Kasumi-1 (cell line): ENCODE results near the gene TRAPPC14.
A peak's percentile ranks its signal among the peaks of the same experiment; 100 is the strongest.

ENCODE experiments used
- DNase-seq, 2 experiments: peaks; one replicate each; lab custom pipeline; 2025; lab: John Stamatoyannopoulos, UW

Gene TRAPPC14

DNA sequence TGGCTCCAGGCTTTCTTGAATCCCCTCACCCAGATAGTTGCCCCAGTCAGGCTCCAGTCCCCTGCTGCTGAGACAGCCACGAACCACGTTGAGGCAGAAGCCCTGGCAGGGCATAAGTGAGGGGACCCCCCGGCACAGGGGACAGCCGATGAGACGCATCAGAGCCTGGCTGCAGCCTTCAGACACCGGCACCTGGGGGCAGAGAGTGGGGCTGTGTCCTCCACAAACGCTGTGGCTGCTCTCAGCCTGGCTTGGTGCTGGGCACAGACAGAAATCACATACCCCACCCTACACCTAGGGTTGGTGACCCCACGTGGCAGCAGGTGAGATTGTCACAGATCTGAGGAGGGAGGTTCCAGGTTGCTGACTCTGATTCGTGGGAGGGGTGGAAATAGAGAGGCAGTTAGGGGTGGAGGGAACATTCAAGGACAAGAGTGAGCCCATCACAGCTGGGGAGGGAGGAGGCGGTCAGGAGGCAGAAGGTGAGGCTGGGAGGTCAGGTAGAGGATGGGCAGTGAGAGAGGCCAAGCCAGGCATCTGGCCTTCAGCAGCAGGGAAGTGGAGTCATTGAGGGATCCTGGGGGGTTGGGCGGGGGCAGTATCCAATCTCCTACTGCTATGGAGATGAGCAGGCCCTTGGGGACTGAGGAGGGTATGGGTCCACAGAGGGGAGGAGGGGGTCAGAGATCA lies 15.4 kb upstream of the TRAPPC14 start:
- no peak for DNase-seq

DNA sequence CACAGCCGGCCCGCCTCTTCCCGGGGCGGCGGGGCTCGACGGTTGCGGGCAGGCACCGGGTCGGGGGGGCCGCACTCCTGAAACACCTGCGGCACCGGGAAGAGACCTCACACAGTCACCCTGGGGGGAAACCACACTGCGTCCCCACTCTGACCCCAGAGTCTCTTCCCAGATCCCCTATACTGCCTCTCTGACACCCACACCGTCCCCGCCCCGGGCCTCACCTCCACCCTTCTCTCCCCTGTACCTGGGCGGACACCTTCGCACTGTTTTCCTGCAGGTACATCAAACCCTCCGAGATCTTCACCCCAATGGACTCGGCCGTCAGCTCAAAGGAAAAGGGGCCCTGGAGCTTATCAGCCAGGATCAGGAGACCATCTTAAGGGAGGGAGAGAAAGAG lies 13.3 kb upstream of the TRAPPC14 start:
- DNase-seq = no peak

DNA sequence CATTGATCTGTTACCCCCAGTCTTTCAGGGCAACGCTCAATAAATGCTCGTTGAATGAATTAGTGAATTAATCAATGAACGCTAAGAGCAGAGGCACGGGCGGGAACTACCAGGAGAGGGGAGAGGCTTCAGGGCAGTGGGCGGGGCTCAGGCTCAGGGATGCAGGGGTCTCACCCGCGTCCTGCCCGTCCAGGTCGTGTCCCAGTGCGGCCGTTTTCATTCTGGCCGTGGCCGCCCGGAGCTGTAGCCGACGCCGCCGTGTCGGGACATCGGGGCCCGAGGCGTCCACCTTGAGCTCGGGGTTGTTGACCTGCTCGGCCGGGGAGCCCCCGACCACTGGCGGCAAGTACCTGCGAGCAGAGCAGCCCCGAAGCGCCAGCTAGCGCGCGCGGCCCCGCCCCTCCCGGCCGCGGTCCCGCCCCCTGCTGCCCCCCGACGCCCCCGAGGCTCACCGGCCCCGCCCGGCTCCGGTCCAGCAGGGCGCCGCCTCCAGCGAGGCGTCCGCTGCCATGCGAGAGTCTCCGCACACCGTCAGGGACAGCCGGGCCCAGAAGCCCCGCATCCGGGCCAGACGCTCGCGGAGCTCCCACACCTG lies 12.7 kb upstream of the TRAPPC14 start:
- DNase-seq = no peak

DNA sequence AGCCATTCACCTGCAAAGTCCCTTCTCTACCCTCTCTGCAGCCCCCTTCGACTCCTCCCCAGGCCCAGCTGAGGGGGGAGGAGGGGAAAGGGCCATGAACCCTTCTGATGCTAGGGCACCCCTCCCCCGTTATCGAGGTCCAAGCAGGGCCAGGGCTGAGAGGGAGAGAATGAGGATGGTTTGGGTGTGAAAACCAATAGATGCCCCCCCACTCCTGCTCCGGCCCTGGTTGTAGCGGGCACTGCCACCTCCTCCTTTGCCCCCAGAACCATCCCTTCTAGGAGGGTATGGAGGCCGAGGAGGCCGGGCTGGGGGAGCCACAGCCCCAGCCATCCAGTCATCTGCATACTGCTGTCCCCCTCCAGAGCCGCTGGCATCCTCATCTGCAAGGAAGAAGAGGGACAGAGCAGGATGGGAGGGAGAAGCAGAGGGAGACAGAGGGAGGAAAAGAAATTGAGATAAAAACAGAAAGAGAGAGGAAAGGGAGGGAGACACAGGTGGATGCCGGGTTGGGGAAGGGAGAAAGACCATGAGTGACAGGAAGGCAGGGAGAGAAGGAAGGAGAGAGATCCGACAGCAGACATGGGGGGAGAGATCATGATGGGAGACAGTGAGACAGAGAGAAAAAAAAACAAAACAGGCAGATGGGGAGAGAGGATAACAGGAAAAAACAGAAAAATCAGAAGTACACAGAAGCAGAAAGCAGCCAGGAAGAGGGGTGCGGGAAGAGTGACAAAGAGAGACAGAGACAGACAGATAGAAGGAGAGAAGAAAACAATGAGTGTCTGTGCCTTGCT lies 11.8 kb upstream of the TRAPPC14 start:
- DNase-seq = no peak

DNA sequence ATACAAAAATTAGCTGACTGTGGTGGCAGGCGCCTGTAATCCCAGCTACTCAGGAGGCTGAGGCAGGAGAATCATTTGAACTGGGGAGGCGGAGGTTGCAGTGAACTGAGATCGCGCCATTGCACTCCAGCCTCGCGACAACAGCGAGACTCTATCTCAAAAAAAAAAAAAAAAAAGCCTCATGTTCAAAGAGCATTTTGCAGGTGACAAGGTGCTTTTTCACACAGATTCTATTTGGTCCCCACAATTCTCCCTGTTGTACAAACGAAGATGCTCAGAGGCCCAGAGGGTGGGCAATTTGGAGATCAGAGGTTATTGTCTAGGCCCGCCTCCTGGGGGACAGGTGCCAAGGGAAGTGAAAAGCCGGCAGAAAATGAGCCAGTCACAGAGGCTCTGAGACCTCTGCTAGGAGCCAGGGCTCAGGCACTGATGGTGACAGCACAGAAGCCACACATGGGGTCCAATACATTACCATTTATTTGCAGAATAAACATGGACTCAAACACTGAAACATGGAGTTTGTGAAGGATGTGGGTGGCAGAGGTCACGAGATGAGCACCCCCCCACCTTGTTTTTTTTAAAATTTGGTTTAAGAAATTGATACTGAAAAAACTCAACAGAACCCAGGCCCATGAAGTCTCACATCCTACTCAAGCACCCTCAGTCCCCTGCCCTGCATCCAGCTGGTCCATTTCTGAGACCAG lies 10.8 kb upstream of the TRAPPC14 start:
- no peak for DNase-seq

DNA sequence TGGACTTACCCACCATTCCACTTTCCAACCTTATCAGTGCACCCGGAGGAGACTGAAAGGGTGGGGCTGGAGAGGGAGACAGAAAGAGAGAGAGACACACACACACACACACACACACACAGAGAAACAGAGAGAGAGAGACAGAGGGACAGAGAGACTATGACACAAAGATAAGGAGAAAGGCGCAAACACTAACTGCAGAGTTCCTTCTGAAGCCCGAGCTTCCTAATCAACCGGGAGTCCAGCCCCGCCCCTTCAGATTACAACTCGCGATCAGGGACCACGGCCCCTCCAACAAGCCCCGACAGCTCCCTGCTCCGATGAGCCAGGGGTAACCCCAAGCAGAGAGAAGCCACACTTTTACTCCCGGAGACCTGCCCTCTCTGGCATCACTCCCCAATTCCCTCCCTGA lies 9.4 kb upstream of the TRAPPC14 start:
- DNase-seq = peak in 1 of 2 experiments; percentile 14

DNA sequence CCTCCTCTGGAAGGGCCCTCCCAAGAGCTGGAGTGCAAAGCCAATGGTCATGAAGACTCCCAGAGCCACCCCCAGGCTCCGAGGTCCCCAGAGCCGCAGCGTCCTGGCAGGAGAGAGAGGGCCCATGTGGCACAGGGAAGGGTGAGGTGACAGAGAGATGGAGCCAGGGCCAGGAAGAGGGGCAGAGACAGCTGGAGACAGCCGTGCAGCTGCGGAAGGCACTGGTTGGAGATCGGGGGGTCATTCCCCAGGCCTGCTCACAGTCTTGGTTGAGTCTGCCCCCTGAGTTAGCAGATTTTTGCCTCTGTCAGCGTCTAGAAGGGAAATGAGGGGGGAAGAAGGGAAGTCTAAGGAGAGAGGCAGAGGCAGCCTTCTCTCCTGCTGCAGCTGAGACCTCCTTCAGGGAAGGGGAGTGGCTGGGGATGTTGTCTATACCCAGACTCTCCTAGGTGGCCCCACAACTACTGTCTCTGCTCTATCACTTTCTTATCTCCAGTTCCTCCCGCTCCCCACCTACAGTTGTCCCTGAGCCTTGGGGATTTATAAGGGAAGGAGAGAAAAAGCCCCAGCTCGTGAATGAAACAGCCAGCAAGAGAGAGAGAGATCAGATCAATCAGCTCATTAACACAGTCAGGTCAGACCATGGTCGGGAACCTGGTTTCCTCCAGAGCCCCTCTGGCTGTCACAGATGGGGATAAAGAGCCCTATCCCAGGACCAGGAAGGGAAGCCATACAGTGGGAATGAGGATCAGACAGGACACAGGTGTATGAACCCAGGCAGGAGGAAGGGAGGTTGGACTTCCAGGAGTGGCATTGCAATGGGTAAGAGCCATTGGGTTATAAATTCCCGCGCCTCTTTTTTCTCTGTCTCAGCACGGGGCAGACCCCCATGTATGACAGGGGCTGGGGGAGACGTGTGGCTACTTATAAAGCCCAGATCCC lies 8.7 kb upstream of the TRAPPC14 start:
- peak in 1 of 2 experiments; percentile 8 for DNase-seq

DNA sequence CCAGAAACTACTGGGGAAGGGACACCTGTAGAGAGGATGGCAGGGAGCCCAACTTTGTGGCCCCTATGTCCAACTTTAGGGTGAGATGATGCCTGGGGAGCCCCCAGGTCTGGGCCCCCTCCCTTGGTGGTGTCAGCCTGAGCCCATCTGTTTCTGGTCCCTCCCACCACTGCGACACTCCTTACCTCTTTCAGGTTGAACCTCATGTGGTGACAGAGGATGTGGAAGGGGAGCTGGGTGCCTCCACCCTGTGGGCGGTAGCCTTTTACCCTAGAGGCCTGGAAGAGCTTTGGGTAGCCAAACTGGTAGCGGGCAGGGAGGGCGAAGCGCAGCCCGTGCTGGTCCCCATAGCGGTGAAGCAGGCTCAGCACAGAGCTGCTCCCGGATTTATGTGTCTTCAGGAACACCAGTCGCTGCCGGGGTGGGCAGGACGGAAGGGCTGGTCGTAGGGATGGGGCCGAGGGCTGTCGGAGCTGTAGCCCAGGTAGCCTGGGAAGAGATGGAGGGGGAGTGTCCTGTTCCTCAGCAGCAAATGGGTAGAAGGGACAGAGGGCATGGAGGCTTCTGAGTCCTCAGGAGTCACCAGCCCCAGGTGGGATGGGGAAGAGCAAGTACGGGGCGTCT lies 7.9 kb upstream of the TRAPPC14 start:
- no peak for DNase-seq

DNA sequence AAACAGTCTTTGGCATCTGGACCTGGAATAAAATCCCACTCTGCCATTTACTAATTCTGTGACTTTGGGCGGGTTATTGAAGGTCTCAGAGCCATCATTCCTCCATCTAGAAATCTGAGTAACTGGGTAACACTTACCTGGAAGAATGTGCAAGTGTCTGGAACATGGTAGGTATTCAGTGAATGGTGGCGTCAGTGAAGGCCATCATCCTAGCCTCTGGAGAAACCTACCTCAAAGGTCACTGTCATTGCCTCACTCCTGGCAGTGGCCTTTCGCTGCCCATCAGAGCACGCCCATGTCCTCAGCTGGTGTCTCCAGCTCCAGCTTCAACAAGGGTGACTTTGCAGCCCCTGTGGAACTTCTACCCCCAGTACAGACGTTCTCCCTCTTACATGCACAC lies 5.3 kb upstream of the TRAPPC14 start:
- DNase-seq = no peak

DNA sequence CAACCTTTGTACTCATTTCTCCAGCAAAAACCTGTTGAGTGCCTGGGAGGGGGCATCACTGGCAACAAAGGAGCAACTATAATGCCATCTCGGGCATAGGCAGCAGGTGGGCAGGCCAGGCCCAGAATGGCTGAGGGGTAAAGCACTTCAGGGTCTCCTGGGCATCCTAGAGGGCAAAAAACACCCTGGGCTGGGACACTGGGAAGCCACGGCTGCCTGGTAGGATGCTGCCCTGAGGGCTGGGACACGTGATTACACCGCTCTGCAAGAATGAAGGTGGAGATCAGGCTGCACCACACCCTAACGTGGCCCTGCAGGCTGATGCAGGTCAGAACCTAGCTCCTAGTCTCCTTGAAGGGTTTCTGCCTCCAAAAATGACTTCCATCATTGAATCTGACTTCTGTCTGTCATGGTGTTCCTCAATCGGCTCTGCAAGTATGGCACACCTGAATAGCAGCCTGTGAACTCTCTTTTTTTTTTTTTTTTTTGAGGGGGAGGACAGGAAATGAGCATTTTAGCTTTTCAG lies 4.5 kb upstream of the TRAPPC14 start:
- no peak for DNase-seq

DNA sequence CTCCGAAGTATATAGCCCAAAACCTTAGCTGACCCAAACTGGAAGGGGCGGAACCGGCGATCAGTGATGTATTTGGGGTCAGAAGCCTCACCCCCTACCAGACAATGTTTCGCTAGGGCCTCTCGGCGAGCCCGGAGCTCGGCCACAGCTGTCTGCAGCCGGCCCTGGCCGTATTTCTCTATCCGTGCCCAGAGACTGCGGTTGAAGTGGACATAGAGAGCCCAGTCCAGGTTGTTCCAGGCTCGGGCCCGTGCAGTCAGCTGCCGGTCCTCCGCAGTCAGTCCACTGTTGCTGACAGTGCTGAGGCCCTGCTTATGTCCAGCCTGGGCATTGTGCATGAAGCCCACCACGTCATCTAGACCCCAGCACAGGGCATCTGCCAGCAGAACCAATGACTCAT lies 1.5 kb upstream of the TRAPPC14 start:
- DNase-seq = no peak

DNA sequence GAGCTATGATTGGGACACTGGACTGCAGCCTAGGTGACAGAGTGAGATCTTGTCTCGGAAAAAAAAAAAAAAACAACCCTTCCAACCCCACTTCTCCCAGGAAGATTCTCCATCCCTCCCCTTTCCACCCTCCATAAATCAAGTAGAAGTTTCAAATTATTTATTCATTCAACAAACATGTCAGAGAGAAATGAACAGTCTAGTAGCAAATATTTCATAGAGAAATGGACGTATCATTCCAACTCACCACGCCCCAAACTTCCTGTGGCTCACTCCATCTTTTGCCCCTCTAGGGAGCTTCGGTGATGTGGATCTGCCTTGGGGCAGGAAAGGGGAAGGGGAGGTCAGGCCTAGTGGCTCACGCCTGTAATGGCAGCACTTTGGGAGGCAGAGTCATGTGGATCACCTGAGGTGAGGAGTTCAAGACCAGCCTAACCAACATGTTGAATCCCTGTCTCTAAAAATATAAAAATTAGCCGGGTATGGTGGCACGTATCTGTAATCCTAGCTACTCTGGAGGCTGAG lies 638 bp upstream of the TRAPPC14 start:
- peak in 1 of 2 experiments; percentile 14 for DNase-seq

DNA sequence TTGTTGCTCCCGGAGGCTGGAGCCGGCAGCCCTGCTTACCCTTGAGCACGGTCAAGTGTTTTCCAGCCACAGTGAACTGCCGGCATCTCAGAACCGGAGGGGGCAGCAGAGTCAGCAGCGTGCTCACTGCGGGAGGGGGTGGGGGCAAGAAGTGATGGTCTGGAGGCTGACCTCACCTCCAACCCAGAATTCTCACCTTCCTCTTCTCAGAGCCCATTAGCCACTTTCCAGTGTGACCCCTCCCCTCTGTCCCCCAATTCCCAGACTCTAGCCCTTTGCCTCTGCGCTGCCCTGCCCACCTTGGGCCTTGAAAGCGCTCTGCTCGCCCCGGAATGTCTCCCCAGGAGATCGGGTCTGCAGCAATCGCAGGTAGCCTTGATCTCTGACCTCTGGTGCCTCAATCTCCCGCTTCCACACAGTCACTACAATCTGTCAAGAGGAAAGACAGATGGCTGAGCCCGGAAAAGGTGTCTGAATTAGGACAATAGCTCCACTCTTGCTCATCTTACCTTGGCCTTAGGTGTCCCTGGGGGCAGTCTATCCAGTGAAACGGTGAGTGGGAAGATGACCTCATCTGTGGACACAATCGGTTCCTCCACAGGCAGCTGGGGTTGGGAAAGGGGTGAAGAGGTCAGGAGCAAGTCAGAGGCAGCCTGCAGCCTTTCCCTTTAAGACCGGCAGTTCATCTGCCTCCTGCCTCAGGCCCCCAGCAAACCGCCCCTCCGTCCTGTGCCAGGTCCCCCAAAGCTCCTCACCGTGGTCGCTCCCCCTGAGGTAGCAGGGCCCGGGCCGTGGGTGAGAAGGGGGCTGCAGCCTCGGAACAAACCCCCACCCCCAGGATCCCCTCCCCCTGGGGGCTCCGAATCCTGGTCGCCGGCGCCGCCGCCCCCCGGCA lies 942 bp downstream of the TRAPPC14 start:
- peak in 1 of 2 experiments; percentile 7 for DNase-seq

DNA sequence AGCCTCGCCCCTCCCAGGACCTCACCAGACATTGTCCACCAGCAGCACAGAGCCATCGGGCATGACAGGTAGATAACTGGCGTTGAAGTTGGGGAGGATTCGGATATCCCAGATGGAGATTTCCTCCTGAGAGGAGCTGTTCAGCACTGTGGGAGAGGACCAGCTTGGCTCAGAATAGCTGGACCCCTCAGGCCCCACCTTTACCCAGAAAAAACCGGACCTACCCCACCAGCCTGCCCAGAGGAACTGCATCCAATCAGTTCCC lies 1.5 kb downstream of the TRAPPC14 start:
- no peak for DNase-seq

DNA sequence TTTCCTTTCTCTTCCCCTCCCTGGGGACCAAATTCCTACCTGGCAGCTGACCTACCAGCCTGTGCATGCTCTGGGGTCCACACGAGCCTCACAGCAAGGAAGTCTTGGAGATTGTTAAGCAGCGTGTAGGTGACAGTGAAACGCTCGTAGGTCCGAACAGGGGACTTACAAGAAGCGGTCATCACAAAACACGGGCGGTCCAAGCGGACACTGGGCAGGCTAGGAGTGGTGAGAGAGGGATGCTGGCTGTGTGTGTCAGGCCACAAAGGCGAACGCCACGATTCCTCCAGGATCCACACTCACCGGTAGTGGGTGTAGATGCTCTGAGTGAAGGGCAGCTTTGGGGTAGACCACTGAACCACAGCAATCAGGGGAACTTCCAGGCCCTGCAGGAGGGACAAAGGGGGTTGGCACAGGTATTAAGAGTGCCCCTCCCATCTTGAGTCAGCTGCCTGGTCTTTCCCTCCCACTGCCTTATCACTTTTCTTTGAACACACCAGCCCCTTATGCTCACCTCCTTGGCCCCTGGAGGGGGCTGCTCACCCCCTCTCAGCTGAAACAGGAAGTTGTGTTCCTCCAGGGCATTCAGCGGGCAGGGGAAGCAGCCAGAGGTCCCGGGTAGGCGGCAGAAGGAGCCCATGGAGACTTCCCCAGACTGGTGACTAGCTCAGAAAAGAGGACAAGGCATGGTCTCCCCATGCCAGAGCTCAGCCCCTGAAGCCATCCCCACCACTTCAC lies 2.0 kb downstream of the TRAPPC14 start:
- peak; percentile 56 for DNase-seq

DNA sequence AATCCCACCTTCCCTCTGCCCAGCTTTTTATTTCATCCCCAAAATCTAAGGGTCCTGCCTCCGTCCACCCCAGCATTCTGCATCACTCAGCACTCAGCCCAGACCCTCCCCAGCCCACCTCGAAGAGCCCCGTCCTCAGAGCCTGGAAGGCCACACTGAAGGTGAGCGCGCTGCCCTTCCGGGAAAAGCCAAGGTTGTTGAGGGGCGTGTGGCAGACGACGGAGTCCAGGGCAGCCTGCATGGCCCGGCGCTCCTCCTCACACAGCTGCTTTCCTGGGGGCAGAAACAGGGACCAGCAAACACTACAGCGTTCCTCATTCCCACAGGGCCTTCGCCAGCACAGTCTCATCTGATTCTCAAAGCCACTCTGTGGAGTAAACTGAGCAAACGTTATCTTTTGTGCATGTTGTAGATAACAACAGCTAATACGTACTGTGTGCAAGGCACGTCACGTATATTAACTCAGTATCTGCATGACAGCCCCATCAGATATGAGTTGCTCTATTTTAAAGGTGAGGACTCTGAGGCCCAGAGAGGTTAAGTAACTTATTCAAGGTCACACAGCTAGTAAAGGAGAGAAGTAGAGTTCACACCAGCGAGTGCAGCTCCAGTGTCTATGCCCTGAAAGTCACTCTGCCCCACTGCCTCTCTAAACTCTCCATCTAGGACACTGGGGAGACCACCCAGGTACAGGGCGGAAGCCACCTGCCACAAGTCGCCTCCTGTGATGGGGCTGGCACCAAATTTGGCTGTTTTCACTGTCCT lies 2.8 kb downstream of the TRAPPC14 start:
- DNase-seq = no peak

DNA sequence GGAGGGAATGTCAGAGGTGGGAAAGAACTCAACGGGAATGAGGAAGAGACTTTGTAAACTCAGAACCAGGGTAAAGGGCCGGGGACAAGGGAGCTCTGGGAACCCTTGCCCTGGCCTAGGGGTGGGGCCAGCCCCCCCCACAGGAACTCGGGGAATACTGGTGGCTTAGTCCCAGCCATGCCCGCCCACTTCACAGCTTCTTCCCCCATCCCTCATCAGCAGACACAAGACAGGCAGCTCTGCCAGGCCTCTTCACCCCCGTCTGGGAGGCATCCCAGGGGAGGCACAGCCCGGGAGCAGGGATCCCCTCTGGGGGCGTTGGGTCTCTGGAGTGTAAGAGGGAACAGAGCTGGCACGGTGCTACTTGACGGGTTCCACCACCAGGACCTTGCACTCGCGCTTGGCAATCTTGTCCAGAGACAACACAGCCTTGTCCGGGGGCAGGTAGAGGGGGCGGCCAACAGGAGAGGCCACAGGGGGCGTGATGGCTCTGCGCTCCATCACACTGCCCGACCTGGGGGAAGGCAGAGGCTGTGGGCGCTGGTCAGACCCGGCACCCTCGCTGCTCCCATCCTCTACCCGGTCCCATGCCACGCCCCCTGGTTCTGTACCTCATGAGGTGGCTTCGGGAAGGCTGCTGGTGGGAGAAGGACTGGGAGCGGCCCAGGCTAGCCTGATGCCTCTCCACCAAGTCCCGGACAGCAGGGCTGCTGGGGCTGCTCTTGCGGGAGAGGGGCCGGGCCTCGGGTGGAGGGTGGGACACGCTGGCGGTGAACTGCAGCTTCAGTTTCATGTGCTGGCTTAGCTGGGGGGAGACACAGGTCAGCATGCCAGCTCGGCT lies 3.7 kb downstream of the TRAPPC14 start:
- no peak for DNase-seq
